HEK293 (cell line): ENCODE data around the gene PTAR1.

ENCODE experiments used
- CTCF ChIA-PET: fragments of 350-600 bp; formaldehyde crosslinking; extraction: SDS; loops from one replicate; lab custom pipeline; 2021; ENCODE audit warnings: antibody characterized with exemption; lab: Yijun Ruan, JAX
- POLR2A ChIA-PET: fragments of 300-600 bp; formaldehyde crosslinking; extraction: SDS; loops from one replicate; lab custom pipeline; 2020; ENCODE audit warnings: antibody characterized with exemption, inconsistent platforms; lab: Yijun Ruan, JAX
- H3K27ac ChIP-seq: fragments of 200-500 bp; sonication (Bioruptor generic); 2 replicates; pipeline ENCODE4 v1.5.1; 2014; ENCODE audit warnings: low read depth, low read length, control low read depth, inconsistent platforms; ENCODE audit errors: extremely low read depth
- H3K36me3 ChIP-seq, 2 experiments: fragments of 200-500 bp in 1 of 2; sonication (Bioruptor generic) in 1 of 2; 1 replicate in 1 of 2; 2 replicates in 1 of 2; pipeline ENCODE4 v1.5.1; 2014 to 2017; ENCODE audit warnings: inconsistent platforms in 2 of 2, low read length in 2 of 2; ENCODE audit not compliant: control insufficient read depth in 2 of 2, insufficient read depth in 1 of 2
- H3K4me1 ChIP-seq: fragments of 200-500 bp; sonication (Bioruptor generic); 2 replicates; pipeline ENCODE4 v1.5.1; 2014; ENCODE audit warnings: mild to moderate bottlenecking, low read length, inconsistent platforms; ENCODE audit not compliant: control insufficient read depth, insufficient read depth
- H3K4me3 ChIP-seq: 2 replicates; pipeline ENCODE4 v1.5.1; 2011; ENCODE audit warnings: low read depth, mild to moderate bottlenecking, control low read depth, low read length, moderate library complexity
- H3K9me3 ChIP-seq: fragments of 200-500 bp; sonication (Bioruptor generic); 2 replicates; pipeline ENCODE4 v1.5.1; 2014; ENCODE audit warnings: low read depth, low read length, inconsistent platforms; ENCODE audit not compliant: control insufficient read depth, insufficient read depth
- PRDM2 ChIP-seq: fragments of 450-650 bp; formaldehyde crosslinking; IDR thresholded peaks from 2 replicates; pipeline ENCODE4 v1.5.1; 2016; ENCODE audit warnings: missing biosample characterization, missing genetic modification characterization, borderline replicate concordance
- ZBTB6 ChIP-seq: fragments of 450-650 bp; formaldehyde crosslinking; IDR thresholded peaks from 2 replicates; pipeline ENCODE4 v1.5.1; 2017; ENCODE audit warnings: missing biosample characterization, missing genetic modification characterization
- ZNF157 ChIP-seq: fragments of 450-650 bp; formaldehyde crosslinking; IDR thresholded peaks from 2 replicates; pipeline ENCODE4 v1.5.1; 2016; ENCODE audit warnings: missing biosample characterization, missing genetic modification characterization
- ZNF202 ChIP-seq: fragments of 450-650 bp; formaldehyde crosslinking; IDR thresholded peaks from 2 replicates; pipeline ENCODE4 v1.5.1; 2016; ENCODE audit warnings: missing biosample characterization, missing genetic modification characterization, borderline replicate concordance
- ZNF23 ChIP-seq: fragments of 450-650 bp; formaldehyde crosslinking; IDR thresholded peaks from 2 replicates; pipeline ENCODE4 v1.5.1; 2016; ENCODE audit warnings: missing biosample characterization, missing genetic modification characterization, borderline replicate concordance
- ZNF239 ChIP-seq: fragments of 450-650 bp; formaldehyde crosslinking; IDR thresholded peaks from 2 replicates; pipeline ENCODE4 v1.5.1; 2016; ENCODE audit warnings: missing biosample characterization, missing genetic modification characterization
- ZNF311 ChIP-seq: fragments of 450-650 bp; formaldehyde crosslinking; IDR thresholded peaks from 2 replicates; pipeline ENCODE4 v1.5.1; 2017; ENCODE audit warnings: missing biosample characterization, missing genetic modification characterization, borderline replicate concordance
- ZNF335 ChIP-seq: fragments of 450-650 bp; formaldehyde crosslinking; conservative IDR thresholded peaks from 2 replicates; pipeline ENCODE4 v1.5.1; 2016; ENCODE audit warnings: missing biosample characterization, missing genetic modification characterization
- ZNF350 ChIP-seq: fragments of 450-650 bp; formaldehyde crosslinking; IDR thresholded peaks from 2 replicates; pipeline ENCODE4 v1.5.0; 2017; ENCODE audit warnings: missing biosample characterization, mild to moderate bottlenecking, missing genetic modification characterization
- ZNF37A ChIP-seq: fragments of 450-650 bp; IDR thresholded peaks from 2 replicates; pipeline ENCODE4 v1.5.1; 2018; ENCODE audit warnings: missing biosample characterization, missing genetic modification characterization
- ZNF398 ChIP-seq: fragments of 450-650 bp; formaldehyde crosslinking; IDR thresholded peaks from 2 replicates; pipeline ENCODE4 v1.5.1; 2017; ENCODE audit warnings: missing biosample characterization, missing genetic modification characterization
- ZNF449 ChIP-seq: fragments of 450-650 bp; formaldehyde crosslinking; IDR thresholded peaks from 2 replicates; pipeline ENCODE4 v1.5.1; 2017; ENCODE audit warnings: missing biosample characterization, mild to moderate bottlenecking, missing genetic modification characterization, moderate library complexity
- ZNF473 ChIP-seq: fragments of 450-650 bp; formaldehyde crosslinking; IDR thresholded peaks from 2 replicates; pipeline ENCODE4 v1.5.1; 2017; ENCODE audit warnings: missing biosample characterization, missing genetic modification characterization
- ZNF510 ChIP-seq: fragments of 450-650 bp; formaldehyde crosslinking; IDR thresholded peaks from 2 replicates; pipeline ENCODE4 v1.5.1; 2018; ENCODE audit warnings: mild to moderate bottlenecking, missing genetic modification characterization, missing biosample characterization; ENCODE audit not compliant: insufficient replicate concordance
- ZNF549 ChIP-seq: fragments of 450-650 bp; IDR thresholded peaks from 2 replicates; pipeline ENCODE4 v1.5.1; 2018; ENCODE audit warnings: missing biosample characterization, missing genetic modification characterization, mild to moderate bottlenecking, inconsistent platforms, moderate library complexity
- ZNF555 ChIP-seq: fragments of 450-650 bp; formaldehyde crosslinking; conservative IDR thresholded peaks from 2 replicates; pipeline ENCODE4 v1.5.1; 2017; ENCODE audit warnings: missing biosample characterization, mild to moderate bottlenecking, missing genetic modification characterization, inconsistent platforms
- ZNF580 ChIP-seq: fragments of 450-650 bp; formaldehyde crosslinking; IDR thresholded peaks from 2 replicates; pipeline ENCODE4 v1.5.1; 2016; ENCODE audit warnings: missing biosample characterization, missing genetic modification characterization
- ZNF596 ChIP-seq: fragments of 450-650 bp; IDR thresholded peaks from 2 replicates; pipeline ENCODE4 v1.5.0; 2018; ENCODE audit warnings: missing biosample characterization, mild to moderate bottlenecking, missing genetic modification characterization, moderate library complexity
- ZNF76 ChIP-seq: fragments of 450-650 bp; formaldehyde crosslinking; IDR thresholded peaks from 2 replicates; pipeline ENCODE4; 2016; ENCODE audit warnings: low read depth, missing biosample characterization, missing genetic modification characterization, borderline replicate concordance
- ZNF776 ChIP-seq: fragments of 450-650 bp; formaldehyde crosslinking; IDR thresholded peaks from 2 replicates; pipeline ENCODE4 v1.5.0; 2017; ENCODE audit warnings: missing biosample characterization, missing genetic modification characterization, borderline replicate concordance

PTAR1 gene

GRCh38 chr9:69762527-69762926 lies 2.7 kb upstream of the PTAR1 start:
- Histone ChIP-seq H3K27ac (no peak overlapping the region), H3K4me3 (no peak overlapping the region), H3K36me3 (no peaks in the 10 kb centered on the region), H3K4me1 (peaks cover 7% of the 10 kb centered on the region)
- ChIA-PET POLR2A (no interaction called here), CTCF (interaction anchor here (0.9 kb wide), 1 partner anchor 90 kb away, joined by 8 read pairs; no protein-coding TSS in a partner anchor)
- TF ChIP-seq ZNF398 (tag by site-specific recombination) = no peak
- no peak for TF ChIP-seq ZNF311 (tag by site-specific recombination)
- no peak for TF ChIP-seq ZNF37A
- no peak for TF ChIP-seq ZNF23 (tag by site-specific recombination)
- TF ChIP-seq ZNF335 = no peak
- TF ChIP-seq ZNF549 = no peak
- TF ChIP-seq PRDM2 (tag by site-specific recombination) = no peak
- TF ChIP-seq ZNF555 = no peak
- no peak for TF ChIP-seq ZNF350 (tag by site-specific recombination)
- no peak for TF ChIP-seq ZNF596 (tag by site-specific recombination)
- no peak for TF ChIP-seq ZNF580
- no peak for TF ChIP-seq ZNF510 (tag by site-specific recombination)
- TF ChIP-seq, all 188 proteins: peak for 0
- no peaks in the 10 kb centered on the region for H3K9me3 ChIP-seq

GRCh38 chr9:69760278-69760610 lies 433 bp upstream of the PTAR1 start:
- peaks cover 7% of the 10 kb centered on the region for H3K4me1 ChIP-seq
- H3K4me3 ChIP-seq = peak overlapping the region; percentile 50
- CTCF ChIA-PET = interaction anchor here (1.4 kb wide), 1 partner anchor 87 kb away, joined by 5 read pairs; no protein-coding TSS in a partner anchor
- H3K36me3 ChIP-seq = peaks cover 0 to under 1% of the 10 kb centered on the region in 2 experiments; a peak in 1 of 3 replicates
- H3K27ac ChIP-seq = peak overlapping the region; percentile 90
- POLR2A ChIA-PET = interaction anchor here (0.7 to 1.5 kb wide), 2 partner anchors 9 to 88 kb away, joined by 4 to 5 read pairs; partner anchors contain the start of gene APBA1
- no peaks in the 10 kb centered on the region for H3K9me3 ChIP-seq
- no peak for TF ChIP-seq ZNF473 (tag by site-specific recombination)
- TF ChIP-seq ZNF76 (tag by site-specific recombination) = no peak
- TF ChIP-seq ZNF202 (tag by site-specific recombination) = no peak
- no peak for TF ChIP-seq ZBTB6
- peak; percentile 13; the same call in 1 of the 2 replicates for TF ChIP-seq ZNF335
- TF ChIP-seq ZNF239 = no peak
- no peak for TF ChIP-seq ZNF449 (tag by site-specific recombination)
- no peak for TF ChIP-seq ZNF776 (tag by site-specific recombination)
- TF ChIP-seq ZNF157 (tag by site-specific recombination) = no peak
